H1 (cell line): ENCODE results near the gene ADAM12. TPM values are rescaled to one million over a fixed set of nuclear protein-coding genes. Genes with fewer than 3 reads are reported as not detected.

Experiments used
- CTCF ChIA-PET: fragments of 300-600 bp; sonication (Branson Sonifier 250); formaldehyde crosslinking; loops from one replicate; lab custom pipeline; 2021; ENCODE audit not compliant: partially characterized antibody; lab: Charles Lee
- POLR2A ChIA-PET: fragments of 300-600 bp; sonication (Branson Sonifier 250); formaldehyde crosslinking; loops from one replicate; lab custom pipeline; 2021; ENCODE audit warnings: inconsistent platforms; ENCODE audit not compliant: partially characterized antibody; lab: Charles Lee
- DNase-seq, 2 experiments: peaks; one replicate each; pipeline versions ENCODE4 v3.0.0 to v3.0.0-alpha.2; 2010 to 2022; ENCODE audit warnings: low spot score in 2 of 2, low read depth in 1 of 2, mixed read lengths in 1 of 2
- FAIRE-seq: peaks from 2 replicates; lab custom pipeline; 2011; peaks lifted over from hg19 to GRCh38; lab: Jason Lieb, UNC
- H2AFZ ChIP-seq: 2 replicates; pipeline ENCODE4 v1.8.1; 2012; ENCODE audit warnings: low read length, inconsistent platforms
- H2AK5ac ChIP-seq: 2 replicates; pipeline ENCODE4 v1.6.1; 2013; ENCODE audit warnings: low read depth, low read length
- H2BK120ac ChIP-seq: replicated peaks from 2 replicates; pipeline ENCODE3; 2013; ENCODE audit warnings: low read depth, low read length, inconsistent platforms
- H2BK12ac ChIP-seq: 2 replicates; pipeline ENCODE4 v1.6.1; 2013; ENCODE audit warnings: low read depth, low read length
- H2BK15ac ChIP-seq: 2 replicates; pipeline ENCODE4 v1.6.1; 2013; ENCODE audit warnings: low read length
- H2BK20ac ChIP-seq: 2 replicates; pipeline ENCODE4 v1.6.1; 2013; ENCODE audit warnings: low read length
- H2BK5ac ChIP-seq: 2 replicates; pipeline ENCODE4 v1.6.1; 2013; ENCODE audit warnings: low read depth, low read length
- H3K14ac ChIP-seq: 2 replicates; pipeline ENCODE4 v1.6.1; 2013; ENCODE audit warnings: inconsistent platforms; ENCODE audit not compliant: insufficient read length
- H3K18ac ChIP-seq: 2 replicates; pipeline ENCODE4 v1.6.1; 2013; ENCODE audit warnings: low read length; ENCODE audit errors: extremely low read depth
- H3K23ac ChIP-seq: 2 replicates; pipeline ENCODE4 v1.6.1; 2013; ENCODE audit warnings: inconsistent platforms; ENCODE audit not compliant: insufficient read length
- H3K23me2 ChIP-seq: 2 replicates; pipeline ENCODE4 v1.6.1; 2013; ENCODE audit warnings: low read depth, low read length
- H3K27ac ChIP-seq: 2 replicates; pipeline ENCODE4 v1.6.1; 2011; ENCODE audit warnings: low read depth, low read length, inconsistent platforms
- H3K27me3 ChIP-seq, 4 experiments: replicated peaks in 1 of 4; 1 replicate in 1 of 4; 2 replicates in 3 of 4; pipeline versions ENCODE4 v1.6.1 to v1.8.1; 2011 to 2013; ENCODE audit warnings: low read length in 3 of 4, mild to moderate bottlenecking in 3 of 4, inconsistent platforms in 2 of 4, mixed read lengths in 2 of 4, moderate library complexity in 1 of 4; ENCODE audit not compliant: control insufficient read depth in 3 of 4, insufficient read depth in 3 of 4; ENCODE audit errors: extremely low read depth in 1 of 4
- H3K36me3 ChIP-seq, 4 experiments: 2 replicates each; pipeline versions ENCODE4 v1.6.1 to v1.8.1; 2011 to 2013; ENCODE audit warnings: mild to moderate bottlenecking in 4 of 4, low read length in 3 of 4, moderate library complexity in 2 of 4, control low read depth in 1 of 4, inconsistent platforms in 1 of 4; ENCODE audit not compliant: insufficient read depth in 4 of 4, control insufficient read depth in 2 of 4
- H3K4ac ChIP-seq: replicated peaks from 2 replicates; pipeline ENCODE3; 2013; ENCODE audit warnings: low read length, low read depth, mixed read lengths, inconsistent platforms; ENCODE audit not compliant: insufficient read length
- H3K4me1 ChIP-seq, 4 experiments: replicated peaks in 1 of 4; 1 replicate in 1 of 4; 2 replicates in 3 of 4; pipeline versions ENCODE4 v1.6.1 to v1.8.1; 2011 to 2013; ENCODE audit warnings: low read length in 3 of 4, inconsistent platforms in 2 of 4, mixed read lengths in 1 of 4; ENCODE audit not compliant: insufficient read depth in 4 of 4, control insufficient read depth in 3 of 4
- H3K4me2 ChIP-seq, 2 experiments: 2 replicates each; pipeline versions ENCODE4 v1.6.1 to v1.8.1; 2011 to 2013; ENCODE audit warnings: low read depth in 2 of 2, low read length in 2 of 2, control low read depth in 1 of 2, inconsistent platforms in 1 of 2, mild to moderate bottlenecking in 1 of 2; ENCODE audit not compliant: insufficient read depth in 1 of 2
- H3K4me3 ChIP-seq, 4 experiments: fragments of 200-600, 300-600 bp in 1 of 4; sonication (generic), shearing (Covaris generic), sonication (Bioruptor Twin) in 1 of 4; 2 replicates each; pipeline versions ENCODE4 v1.5.1 to v1.8.1; 2011 to 2016; ENCODE audit warnings: low read length in 4 of 4, low read depth in 3 of 4, control low read depth in 2 of 4, inconsistent platforms in 2 of 4, mild to moderate bottlenecking in 2 of 4, mixed read lengths in 1 of 4, moderate library complexity in 1 of 4; ENCODE audit not compliant: insufficient read depth in 2 of 4; ENCODE audit errors: extremely low read depth in 1 of 4
- H3K56ac ChIP-seq: replicated peaks from 2 replicates; pipeline ENCODE3; 2013; ENCODE audit warnings: low read depth, mild to moderate bottlenecking, mixed read lengths, low read length, inconsistent platforms; ENCODE audit not compliant: insufficient read length
- H3K79me1 ChIP-seq: 2 replicates; pipeline ENCODE4 v1.6.1; 2013; ENCODE audit warnings: low read depth, low read length, control low read depth
- H3K79me2 ChIP-seq, 2 experiments: 2 replicates each; pipeline versions ENCODE4 v1.6.1 to v1.8.1; 2012 to 2013; ENCODE audit warnings: low read length in 2 of 2, mild to moderate bottlenecking in 2 of 2, inconsistent platforms in 1 of 2; ENCODE audit not compliant: insufficient read depth in 2 of 2, control insufficient read depth in 1 of 2
- H3K9ac ChIP-seq, 4 experiments: replicated peaks in 1 of 4; 1 replicate in 1 of 4; 2 replicates in 3 of 4; pipeline versions ENCODE4 v1.6.1 to v1.8.1; 2011 to 2013; ENCODE audit warnings: low read depth in 3 of 4, low read length in 3 of 4, control low read depth in 2 of 4, mild to moderate bottlenecking in 2 of 4, moderate library complexity in 2 of 4, inconsistent platforms in 1 of 4; ENCODE audit errors: extremely low read depth in 1 of 4
- H3K9me3 ChIP-seq, 2 experiments: 2 replicates each; pipeline versions ENCODE4 v1.6.1 to v1.8.1; 2012 to 2013; ENCODE audit warnings: mild to moderate bottlenecking in 2 of 2, moderate library complexity in 2 of 2, control low read depth in 1 of 2, inconsistent platforms in 1 of 2, low read depth in 1 of 2, low read length in 1 of 2, mixed read lengths in 1 of 2; ENCODE audit not compliant: insufficient read depth in 2 of 2
- H4K20me1 ChIP-seq, 2 experiments: replicated peaks in 1 of 2; 2 replicates each; pipeline versions ENCODE3 to v1.8.1; 2011 to 2013; ENCODE audit warnings: inconsistent platforms in 2 of 2, low read length in 2 of 2, mild to moderate bottlenecking in 1 of 2; ENCODE audit not compliant: insufficient read depth in 2 of 2, control insufficient read depth in 1 of 2
- H4K5ac ChIP-seq: 2 replicates; pipeline ENCODE4 v1.6.1; 2013; ENCODE audit warnings: low read length, low read depth, mixed read lengths, inconsistent platforms; ENCODE audit not compliant: insufficient read length
- H4K8ac ChIP-seq: 2 replicates; pipeline ENCODE4 v1.8.0; 2013; ENCODE audit warnings: mild to moderate bottlenecking, moderate library complexity, low read length, inconsistent platforms; ENCODE audit not compliant: insufficient read depth; ENCODE audit errors: extremely low read depth
- H4K91ac ChIP-seq: replicated peaks from 2 replicates; pipeline ENCODE3; 2013; ENCODE audit warnings: low read length, mixed read lengths, inconsistent platforms; ENCODE audit not compliant: insufficient read length
- ASH2L ChIP-seq: fragments of 200-600, 300-600 bp; sonication (generic); IDR thresholded peaks from one replicate; pipeline ENCODE4 v1.7.1; 2017; ENCODE audit warnings: low read length
- CBX5 ChIP-seq: fragments of 300-800, 300-1000 bp; sonication (generic); IDR thresholded peaks from 2 replicates; pipeline ENCODE4 v1.7.1; 2016; ENCODE audit warnings: antibody characterized with exemption, low read length, low read depth
- CTBP2 ChIP-seq: IDR thresholded peaks from 2 replicates; pipeline ENCODE4 v1.7.0; 2011; ENCODE audit warnings: borderline replicate concordance, mild to moderate bottlenecking, moderate library complexity, mixed read lengths, low read length; ENCODE audit not compliant: insufficient read depth, insufficient read length
- JUND ChIP-seq: IDR thresholded peaks from 2 replicates; pipeline ENCODE4 v1.6.1; 2011; ENCODE audit warnings: mild to moderate bottlenecking, improper control_type of control experiment, low read length
- KDM1A ChIP-seq: fragments of 200-600, 300-600 bp; sonication (generic); IDR thresholded peaks from 2 replicates; pipeline ENCODE4 v1.7.1; 2016; ENCODE audit warnings: mild to moderate bottlenecking, low read length, borderline replicate concordance
- POU5F1 ChIP-seq: IDR thresholded peaks from 2 replicates; pipeline ENCODE4 v1.6.1; 2011; ENCODE audit warnings: low read depth, mild to moderate bottlenecking, low read length, moderate library complexity
- RBBP5 ChIP-seq: IDR thresholded peaks from 2 replicates; pipeline ENCODE4 v1.7.1; 2012; ENCODE audit warnings: low read depth, mild to moderate bottlenecking, inconsistent platforms, low read length, moderate library complexity, borderline replicate concordance
- RXRA ChIP-seq: IDR thresholded peaks from 2 replicates; pipeline ENCODE4 v1.6.1; 2011; ENCODE audit warnings: low read depth, mild to moderate bottlenecking, low read length, moderate library complexity; ENCODE audit not compliant: insufficient read depth
- SAP30 ChIP-seq: fragments of 300-600 bp; sonication (generic); IDR thresholded peaks from 2 replicates; pipeline ENCODE4 v1.7.1; 2012; ENCODE audit warnings: low read length, moderate library complexity, mild to moderate bottlenecking, inconsistent platforms; ENCODE audit not compliant: insufficient read depth, insufficient replicate concordance
- SP1 ChIP-seq: IDR thresholded peaks from 2 replicates; pipeline ENCODE4 v1.6.1; 2011; ENCODE audit warnings: low read depth, low read length
- SP4 ChIP-seq: IDR thresholded peaks from 2 replicates; pipeline ENCODE4 v1.6.1; 2012; ENCODE audit warnings: low read length, inconsistent platforms
- TCF12 ChIP-seq: IDR thresholded peaks from 2 replicates; pipeline ENCODE4 v1.6.1; 2011; ENCODE audit warnings: low read depth, mild to moderate bottlenecking, low read length
- ZNF274 ChIP-seq: IDR thresholded peaks from 2 replicates; pipeline ENCODE4 v1.7.0; 2012; ENCODE audit warnings: low read length, borderline replicate concordance; ENCODE audit errors: extremely low read depth
- WGBS, 2 experiments: shearing (Covaris generic) in 1 of 2; methylation state at CpG; one replicate each; pipeline versions ENCODE4 v1.1.6 to v1.1.7; 2013 to 2015; ENCODE audit warnings: low lambda C conversion rate in 2 of 2, mixed read lengths in 2 of 2, inconsistent platforms in 1 of 2, low coverage in 1 of 2, missing lambda C conversion rate in 1 of 2; ENCODE audit not compliant: insufficient replicate concordance in 2 of 2, insufficient coverage in 1 of 2, insufficient read length in 1 of 2; ENCODE audit errors: extremely low coverage in 1 of 2, missing lambda C conversion rate in 1 of 2; 5-methylcytosine and 5-hydroxymethylcytosine counted together
- polyA plus RNA-seq, 7 experiments: library from polyadenylated mRNA; depleted of rRNA in 3 of 7; stranded (reverse) in 5 of 7; unstranded in 2 of 7; fragments of >200 nt in 5 of 7; fragments of 200-250 nt in 2 of 7; gene quantifications; 1 replicate in 5 of 7; 2 replicates in 1 of 7; 4 replicates in 1 of 7; pipeline versions ENCODE4 v1.2.1 to v1.2.3, GENCODE V29; 2011 to 2013; ENCODE audit warnings: missing spikeins in 2 of 7, mixed read lengths in 2 of 7
- total RNA-seq: library from RNA; stranded (reverse); fragmentation: NEBNext Ultra II Directional; extraction: Animal tissue kit (Norgen Biotek cat#: 25700); gene quantifications from 2 replicates; pipeline ENCODE4 v1.2.1, GENCODE V29; 2021

The ADAM12 gene
- total and polyA plus RNA-seq, 2 of the 8 experiments (the other 6 are each of a cell fraction or from before 2014, with no cell fraction given), result 0.07 to 0.17 TPM

DNA sequence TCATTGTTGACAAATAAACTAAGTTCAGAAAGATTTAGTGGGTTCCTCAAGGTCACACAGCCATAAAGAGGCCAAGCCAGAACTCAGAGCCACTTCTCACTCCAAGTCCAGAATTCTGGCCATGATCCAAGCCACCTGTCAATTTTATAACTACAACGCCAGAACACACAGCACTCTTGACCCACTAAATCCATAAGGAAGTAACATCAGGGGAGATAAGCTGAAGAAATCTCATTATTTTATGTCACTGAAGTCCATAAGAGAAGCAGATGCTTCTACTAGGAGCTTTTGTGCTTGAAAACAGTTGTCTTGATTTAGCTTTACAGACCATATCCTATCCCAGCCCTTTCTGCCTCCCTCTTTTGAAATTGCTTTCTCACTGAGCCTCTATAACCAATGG, 15.9 kb downstream of the ADAM12 start:
- no peak overlapping the region for H3K18ac ChIP-seq
- H3K79me2 ChIP-seq, result no peaks in the 10 kb centered on the region
- DNase-seq (no peak), FAIRE-seq (no peak)
- H4K20me1 ChIP-seq, result no peaks in the 10 kb centered on the region
- H2BK15ac ChIP-seq, result no peak overlapping the region
- no peaks in the 10 kb centered on the region; the same call in 1 of the 2 replicates for H3K23me2 ChIP-seq
- H3K23ac ChIP-seq, result no peak overlapping the region
- WGBS, 2 experiments, result 94% methylated on average over 1 of the region's 1 CpG; no CpG with 5 or more reads in 1 of the 2 experiments
- peaks cover 0 to 19% of the 10 kb centered on the region in 2 experiments; a peak in 2 of 4 replicates for H3K9me3 ChIP-seq
- H3K4me1 ChIP-seq, result no peaks in the 10 kb centered on the region
- H2BK12ac ChIP-seq, result no peak overlapping the region
- no peak overlapping the region for H2BK120ac ChIP-seq
- H2AK5ac ChIP-seq, result no peak overlapping the region
- no peak overlapping the region for H2BK5ac ChIP-seq
- H4K8ac ChIP-seq, result no peak overlapping the region
- no peak overlapping the region for H3K4me3 ChIP-seq
- H3K79me1 ChIP-seq, result no peaks in the 10 kb centered on the region
- ChIA-PET CTCF (interaction anchor here (0.7 to 2.2 kb wide), 3 partner anchors 13 to 395 kb away, joined by 3 to 5 read pairs (median 4); no protein-coding TSS in a partner anchor), POLR2A (no interaction called here)
- TF ChIP-seq JUND, result no peak
- TF ChIP-seq ZNF274, result no peak
- TF ChIP-seq SAP30, result no peak
- TF ChIP-seq RBBP5, result no peak
- TF ChIP-seq CBX5, result no peak
- TF ChIP-seq ASH2L, result no peak
- no peak for TF ChIP-seq SP4
- no peak for TF ChIP-seq RXRA
- no peak for TF ChIP-seq TCF12
- TF ChIP-seq KDM1A, result no peak
- no peak for TF ChIP-seq CTBP2
- TF ChIP-seq POU5F1, result no peak
- TF ChIP-seq SP1, result no peak
- H3K56ac ChIP-seq, result no peak overlapping the region
- H4K5ac ChIP-seq, result no peak overlapping the region
- H3K14ac ChIP-seq, result no peak overlapping the region
- no peak overlapping the region for H2BK20ac ChIP-seq
- H3K27me3 ChIP-seq, result no peaks in the 10 kb centered on the region
- H3K36me3 ChIP-seq, result no peaks in the 10 kb centered on the region
- H3K9ac ChIP-seq, result no peak overlapping the region
- no peak overlapping the region for H3K4me2 ChIP-seq
- H4K91ac ChIP-seq, result no peak overlapping the region
- H2AFZ ChIP-seq, result no peak overlapping the region
- H3K27ac ChIP-seq, result no peak overlapping the region
- no peak overlapping the region for H3K4ac ChIP-seq
